ENCODE measurements around the gene NGEF.

DNA sequence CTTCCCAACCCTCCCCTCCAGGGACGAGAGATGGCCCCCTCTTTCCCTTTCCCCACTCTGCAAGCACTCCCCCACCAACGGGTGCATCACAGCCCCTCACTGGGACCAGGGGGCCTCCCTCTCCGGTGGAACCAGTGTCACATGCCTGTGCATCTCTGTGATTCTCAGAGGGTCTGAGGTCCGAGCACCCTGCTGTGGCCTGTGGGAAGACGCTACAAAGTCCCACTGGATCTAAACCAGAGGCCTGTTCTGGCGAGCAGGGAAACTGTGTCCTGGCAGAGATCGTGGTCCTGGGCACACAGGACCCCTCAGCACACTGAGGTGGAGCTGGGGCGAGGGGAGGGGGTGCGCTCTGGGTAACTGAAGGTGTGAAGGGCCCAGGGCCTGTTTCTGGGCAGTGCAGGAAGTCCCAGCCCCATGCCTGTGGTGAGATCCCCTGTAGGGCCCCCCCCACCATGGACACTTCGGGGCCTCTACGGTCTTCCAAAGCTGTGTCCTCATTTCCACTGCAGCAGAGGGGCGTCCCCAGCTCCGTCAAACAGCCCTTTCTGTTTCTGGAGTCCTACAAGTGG lies 135.0 kb downstream of the NGEF start:
- TF ChIP-seq CTCF (IDR thresholded peaks at IDR 0.05) (no peak), POLR2AphosphoS5 (IDR thresholded peaks at IDR 0.05) (no peak), POLR2A (IDR thresholded peaks at IDR 0.05) (no peak), EP300 (IDR thresholded peaks at IDR 0.05) (no peak)
